ENCODE data around the gene TELO2.
A peak's percentile ranks its signal among the peaks of the same experiment; 100 is the strongest.

TELO2 gene

DNA sequence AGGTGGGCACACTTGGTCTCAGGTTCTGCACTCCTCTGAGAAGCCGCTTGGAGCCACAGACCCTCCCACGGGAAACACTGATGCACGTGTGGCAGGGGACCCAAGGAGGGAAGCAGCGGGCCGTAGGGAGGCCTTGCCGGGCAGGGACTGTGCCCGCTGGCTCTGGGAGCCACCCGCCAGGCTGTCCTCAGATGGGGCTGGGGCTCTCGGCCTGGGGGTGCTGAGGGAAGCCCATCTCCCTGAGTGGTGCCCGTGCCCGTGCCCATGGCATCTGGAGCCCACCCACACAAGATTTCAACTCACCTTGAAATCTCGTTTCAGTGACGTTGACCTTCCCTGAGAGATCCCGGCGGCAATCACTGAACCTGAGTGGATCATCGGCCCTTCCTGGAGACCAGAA lies 36.2 kb upstream of the TELO2 start:
- no peaks in the 10 kb centered on the region for H3K9me3 ChIP-seq (ENCODE audit: control insufficient read depth, insufficient read depth, low read depth, low read length)
- no peaks in the 10 kb centered on the region for H3K4me1 ChIP-seq (ENCODE audit: control insufficient read depth, insufficient read depth, low read length)
- peaks cover 0 to 81% of the 10 kb centered on the region in 2 experiments; a peak in 1 of 3 replicates for H3K36me3 ChIP-seq (ENCODE audit: control insufficient read depth in 2 of 2, insufficient read depth in 1 of 2, low read length in 2 of 2)
- ChIA-PET CTCF (no interaction called here), POLR2A (no interaction called here)
- no peak overlapping the region for H3K27ac ChIP-seq (ENCODE audit: extremely low read depth, low read depth, low read length)
- TF ChIP-seq ZNF558 (tag by site-specific recombination; IDR thresholded peaks at IDR 0.05): no peak
- TF ChIP-seq MYNN (tag by site-specific recombination; IDR thresholded peaks at IDR 0.05; ENCODE audit: borderline replicate concordance): no peak
- TF ChIP-seq SCRT2 (tag by site-specific recombination; IDR thresholded peaks at IDR 0.05): 0 out of 2 replicates have a peak, but pooled peaks have one; percentile 21
- no peak overlapping the region for H3K4me3 ChIP-seq (ENCODE audit: low read depth, low read length)

DNA sequence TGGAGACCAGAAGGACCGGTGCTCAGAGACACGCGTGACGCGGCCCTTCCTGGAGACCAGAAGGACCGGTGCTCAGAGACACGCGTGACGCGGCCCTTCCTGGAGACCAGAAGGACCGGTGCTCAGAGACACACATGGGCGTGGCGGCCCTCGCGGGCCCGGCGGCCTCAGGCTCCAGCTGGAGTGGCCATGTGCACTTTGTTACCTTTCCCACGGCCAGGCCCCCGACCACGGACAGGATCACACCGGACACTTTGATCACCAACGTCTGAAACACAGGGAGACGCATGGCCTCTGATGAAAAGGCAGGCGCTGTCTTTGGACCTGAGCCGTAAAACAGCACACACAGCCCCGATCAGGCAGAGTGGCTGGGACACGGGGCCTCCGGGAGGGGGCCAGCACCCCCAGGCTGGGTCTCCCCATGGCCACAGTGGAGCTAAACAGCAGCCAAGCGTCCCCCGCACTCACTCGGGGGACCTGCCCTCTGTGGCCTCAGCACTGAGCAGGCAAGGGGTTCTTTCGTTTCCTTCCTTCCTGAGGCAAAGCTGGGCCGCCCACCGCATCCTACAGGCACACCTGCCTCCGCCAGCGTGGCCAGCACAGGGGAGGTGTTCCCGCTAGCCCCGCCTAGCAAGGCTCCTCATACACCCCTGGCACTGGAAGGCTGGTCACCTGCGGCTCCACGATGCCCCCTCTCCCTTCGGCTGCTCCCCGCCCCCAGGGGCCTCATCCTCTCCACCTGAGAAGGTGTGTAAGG lies 35.5 kb upstream of the TELO2 start:
- H3K4me3 ChIP-seq (ENCODE audit: low read depth, low read length): no peak overlapping the region
- H3K4me1 ChIP-seq (ENCODE audit: control insufficient read depth, insufficient read depth, low read length): no peaks in the 10 kb centered on the region

DNA sequence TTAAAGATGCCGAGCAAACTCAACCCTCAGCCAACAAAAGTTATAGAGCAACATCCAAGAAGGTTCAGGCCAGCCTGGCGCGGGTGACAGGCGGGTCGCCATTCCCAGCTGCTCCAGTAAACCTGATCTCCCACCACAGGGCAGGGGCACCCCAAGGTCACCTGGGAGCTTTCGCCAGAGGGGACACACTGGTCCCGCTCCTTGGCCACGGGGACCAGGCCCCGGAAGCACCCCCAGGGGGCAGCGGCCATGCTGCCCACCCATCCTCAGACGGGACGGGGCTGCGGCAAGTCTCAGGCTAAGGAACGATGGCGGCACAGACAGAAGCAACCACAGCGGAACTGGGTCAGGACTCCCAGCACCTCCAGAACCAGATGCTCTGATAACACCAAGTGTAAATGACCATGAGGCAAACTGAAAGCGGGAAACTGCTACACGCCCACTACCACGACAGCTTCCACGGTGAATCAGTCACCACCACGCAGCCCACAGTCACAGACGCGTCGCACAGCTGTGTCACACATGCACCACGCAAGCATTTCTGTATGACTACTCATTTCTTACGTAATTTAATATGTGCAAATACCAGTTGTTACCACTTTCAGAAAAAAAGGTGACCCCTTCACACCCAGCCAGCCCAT lies 34.7 kb upstream of the TELO2 start:
- Histone ChIP-seq H3K36me3 (ENCODE audit: control insufficient read depth in 2 of 2, insufficient read depth in 1 of 2, low read length in 2 of 2) (peaks cover 0 to 76% of the 10 kb centered on the region in 2 experiments; a peak in 1 of 3 replicates), H3K9me3 (ENCODE audit: control insufficient read depth, insufficient read depth, low read depth, low read length) (no peaks in the 10 kb centered on the region), H3K4me1 (ENCODE audit: control insufficient read depth, insufficient read depth, low read length) (no peaks in the 10 kb centered on the region), H3K27ac (ENCODE audit: extremely low read depth, low read depth, low read length) (no peak overlapping the region), H3K4me3 (ENCODE audit: low read depth, low read length) (no peak overlapping the region)
- POLR2A ChIA-PET: no interaction called here
- CTCF ChIA-PET: interaction anchor here (1.0 kb wide), 1 partner anchor 95 kb away, joined by 3 read pairs; no protein-coding TSS in a partner anchor
- TF ChIP-seq ZNF776 (tag by site-specific recombination; IDR thresholded peaks at IDR 0.05; ENCODE audit: borderline replicate concordance) (no peak), TCF7L2 (IDR thresholded peaks at IDR 0.05; ENCODE audit: borderline replicate concordance, low read depth, low read length) (no peak), ZNF76 (tag by site-specific recombination; IDR thresholded peaks at IDR 0.05; ENCODE audit: borderline replicate concordance, low read depth) (no peak), REPIN1 (tag by site-specific recombination; IDR thresholded peaks at IDR 0.05; ENCODE audit: low read depth) (no peak), ZNF274 (IDR thresholded peaks at IDR 0.05; ENCODE audit: low read length) (no peak), ZNF274 (tag by site-specific recombination; IDR thresholded peaks at IDR 0.05; ENCODE audit: borderline replicate concordance) (no peak), ZNF214 (tag by site-specific recombination; IDR thresholded peaks at IDR 0.05; ENCODE audit: borderline replicate concordance) (no peak), ZNF791 (tag by site-specific recombination; IDR thresholded peaks at IDR 0.05) (no peak), ZNF174 (tag by site-specific recombination; IDR thresholded peaks at IDR 0.05) (no peak), ZNF133 (tag by site-specific recombination; IDR thresholded peaks at IDR 0.05) (no peak)
- TF ChIP-seq, protein P1, sequence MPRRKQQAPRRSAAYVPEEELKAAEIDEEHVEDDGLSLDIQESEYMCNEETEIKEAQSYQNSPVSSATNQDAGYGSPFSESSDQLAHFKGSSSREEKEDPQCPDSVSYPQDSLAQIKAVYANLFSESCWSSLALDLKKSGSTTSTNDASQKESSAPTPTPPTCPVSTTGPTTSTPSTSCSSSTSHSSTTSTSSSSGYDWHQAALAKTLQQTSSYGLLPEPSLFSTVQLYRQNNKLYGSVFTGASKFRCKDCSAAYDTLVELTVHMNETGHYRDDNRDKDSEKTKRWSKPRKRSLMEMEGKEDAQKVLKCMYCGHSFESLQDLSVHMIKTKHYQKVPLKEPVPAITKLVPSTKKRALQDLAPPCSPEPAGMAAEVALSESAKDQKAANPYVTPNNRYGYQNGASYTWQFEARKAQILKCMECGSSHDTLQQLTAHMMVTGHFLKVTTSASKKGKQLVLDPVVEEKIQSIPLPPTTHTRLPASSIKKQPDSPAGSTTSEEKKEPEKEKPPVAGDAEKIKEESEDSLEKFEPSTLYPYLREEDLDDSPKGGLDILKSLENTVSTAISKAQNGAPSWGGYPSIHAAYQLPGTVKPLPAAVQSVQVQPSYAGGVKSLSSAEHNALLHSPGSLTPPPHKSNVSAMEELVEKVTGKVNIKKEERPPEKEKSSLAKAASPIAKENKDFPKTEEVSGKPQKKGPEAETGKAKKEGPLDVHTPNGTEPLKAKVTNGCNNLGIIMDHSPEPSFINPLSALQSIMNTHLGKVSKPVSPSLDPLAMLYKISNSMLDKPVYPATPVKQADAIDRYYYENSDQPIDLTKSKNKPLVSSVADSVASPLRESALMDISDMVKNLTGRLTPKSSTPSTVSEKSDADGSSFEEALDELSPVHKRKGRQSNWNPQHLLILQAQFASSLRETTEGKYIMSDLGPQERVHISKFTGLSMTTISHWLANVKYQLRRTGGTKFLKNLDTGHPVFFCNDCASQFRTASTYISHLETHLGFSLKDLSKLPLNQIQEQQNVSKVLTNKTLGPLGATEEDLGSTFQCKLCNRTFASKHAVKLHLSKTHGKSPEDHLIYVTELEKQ (tag by site-specific recombination; IDR thresholded peaks at IDR 0.05; ENCODE audit: borderline replicate concordance): no peak
- TF ChIP-seq, protein P2, sequence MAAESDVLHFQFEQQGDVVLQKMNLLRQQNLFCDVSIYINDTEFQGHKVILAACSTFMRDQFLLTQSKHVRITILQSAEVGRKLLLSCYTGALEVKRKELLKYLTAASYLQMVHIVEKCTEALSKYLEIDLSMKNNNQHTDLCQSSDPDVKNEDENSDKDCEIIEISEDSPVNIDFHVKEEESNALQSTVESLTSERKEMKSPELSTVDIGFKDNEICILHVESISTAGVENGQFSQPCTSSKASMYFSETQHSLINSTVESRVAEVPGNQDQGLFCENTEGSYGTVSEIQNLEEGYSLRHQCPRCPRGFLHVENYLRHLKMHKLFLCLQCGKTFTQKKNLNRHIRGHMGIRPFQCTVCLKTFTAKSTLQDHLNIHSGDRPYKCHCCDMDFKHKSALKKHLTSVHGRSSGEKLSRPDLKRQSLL (tag by site-specific recombination; IDR thresholded peaks at IDR 0.05): no peak
- TF ChIP-seq, protein P3, sequence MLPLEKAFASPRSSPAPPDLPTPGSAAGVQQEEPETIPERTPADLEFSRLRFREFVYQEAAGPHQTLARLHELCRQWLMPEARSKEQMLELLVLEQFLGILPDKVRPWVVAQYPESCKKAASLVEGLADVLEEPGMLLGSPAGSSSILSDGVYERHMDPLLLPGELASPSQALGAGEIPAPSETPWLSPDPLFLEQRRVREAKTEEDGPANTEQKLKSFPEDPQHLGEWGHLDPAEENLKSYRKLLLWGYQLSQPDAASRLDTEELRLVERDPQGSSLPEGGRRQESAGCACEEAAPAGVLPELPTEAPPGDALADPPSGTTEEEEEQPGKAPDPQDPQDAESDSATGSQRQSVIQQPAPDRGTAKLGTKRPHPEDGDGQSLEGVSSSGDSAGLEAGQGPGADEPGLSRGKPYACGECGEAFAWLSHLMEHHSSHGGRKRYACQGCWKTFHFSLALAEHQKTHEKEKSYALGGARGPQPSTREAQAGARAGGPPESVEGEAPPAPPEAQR (tag by site-specific recombination; IDR thresholded peaks at IDR 0.05): no peak

More for the DNA sequence above, 35.5 kb upstream of the TELO2 start:
- no peak overlapping the region for H3K27ac ChIP-seq (ENCODE audit: extremely low read depth, low read depth, low read length)
- no peak for TF ChIP-seq WT1 (tag by site-specific recombination; IDR thresholded peaks at IDR 0.05)
- no peak for TF ChIP-seq REPIN1 (tag by site-specific recombination; IDR thresholded peaks at IDR 0.05; ENCODE audit: low read depth)
- TF ChIP-seq ZBTB48 (tag by site-specific recombination; IDR thresholded peaks at IDR 0.05): no peak
- TF ChIP-seq ZNF366 (tag by site-specific recombination; conservative IDR thresholded peaks at IDR 0.05): no peak
- TF ChIP-seq ZSCAN23 (tag by site-specific recombination; IDR thresholded peaks at IDR 0.05): no peak
- TF ChIP-seq, protein P4, sequence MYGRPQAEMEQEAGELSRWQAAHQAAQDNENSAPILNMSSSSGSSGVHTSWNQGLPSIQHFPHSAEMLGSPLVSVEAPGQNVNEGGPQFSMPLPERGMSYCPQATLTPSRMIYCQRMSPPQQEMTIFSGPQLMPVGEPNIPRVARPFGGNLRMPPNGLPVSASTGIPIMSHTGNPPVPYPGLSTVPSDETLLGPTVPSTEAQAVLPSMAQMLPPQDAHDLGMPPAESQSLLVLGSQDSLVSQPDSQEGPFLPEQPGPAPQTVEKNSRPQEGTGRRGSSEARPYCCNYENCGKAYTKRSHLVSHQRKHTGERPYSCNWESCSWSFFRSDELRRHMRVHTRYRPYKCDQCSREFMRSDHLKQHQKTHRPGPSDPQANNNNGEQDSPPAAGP (tag by site-specific recombination; IDR thresholded peaks at IDR 0.05): no peak
- no peak for TF ChIP-seq ZNF571 (tag by site-specific recombination; IDR thresholded peaks at IDR 0.05)
- no peaks in the 10 kb centered on the region for H3K9me3 ChIP-seq (ENCODE audit: control insufficient read depth, insufficient read depth, low read depth, low read length)
- CTCF ChIA-PET: no interaction called here
- H3K36me3 ChIP-seq (ENCODE audit: control insufficient read depth in 2 of 2, insufficient read depth in 1 of 2, low read length in 2 of 2): peaks cover 0 to 74% of the 10 kb centered on the region in 2 experiments; a peak in 1 of 3 replicates
- POLR2A ChIA-PET: no interaction called here
